Measurements from ENCODE around the gene MIOX.

- TF ChIP-seq CTCF (IDR thresholded peaks at IDR 0.05 in 4 of 5, conservative IDR thresholded peaks at IDR 0.05 in 1 of 5) (no peak), POLR2A (IDR thresholded peaks at IDR 0.05) (no peak)
Measured at GRCh38 chr22:50503475-50504145, 17.0 kb downstream of the MIOX start.
